HCT116 (cell line): Measurements from ENCODE around the gene BNIP5.

Experiments used
- CTCF ChIP-seq, 3 experiments: fragments of 200-600 bp in 1 of 3; sonication (generic) in 1 of 3; IDR thresholded peaks in 2 of 3; conservative IDR thresholded peaks in 1 of 3; 2 replicates each; pipeline ENCODE4 v1.5.1; 2012 to 2017; ENCODE audit warnings: low read depth in 2 of 3, low read length in 2 of 3, antibody characterized with exemption in 1 of 3, borderline replicate concordance in 1 of 3, control low read depth in 1 of 3, mild to moderate bottlenecking in 1 of 3, mixed read lengths in 1 of 3, mixed run types in 1 of 3, moderate library complexity in 1 of 3; ENCODE audit not compliant: insufficient read depth in 1 of 3
- POLR2A ChIP-seq: IDR thresholded peaks from 2 replicates; pipeline ENCODE4 v1.7.0; 2011; ENCODE audit warnings: borderline replicate concordance; ENCODE audit not compliant: insufficient read depth, insufficient read length; ENCODE audit errors: extremely low read depth
- SIN3A ChIP-seq: IDR thresholded peaks from 2 replicates; pipeline ENCODE4 v1.6.1; 2012; ENCODE audit warnings: low read depth
- SP1 ChIP-seq: IDR thresholded peaks from 2 replicates; pipeline ENCODE4 v1.6.1; 2012; ENCODE audit warnings: low read depth
- SRF ChIP-seq: IDR thresholded peaks from 2 replicates; pipeline ENCODE4 v1.6.1; 2012; ENCODE audit warnings: low read depth
- YY1 ChIP-seq: IDR thresholded peaks from 2 replicates; pipeline ENCODE4 v1.6.1; 2011; ENCODE audit warnings: low read length, low read depth, moderate library complexity, mild to moderate bottlenecking; ENCODE audit not compliant: insufficient replicate concordance; ENCODE audit errors: extremely low read depth
- ZBTB33 ChIP-seq: IDR thresholded peaks from 2 replicates; pipeline ENCODE4 v1.6.1; 2011; ENCODE audit warnings: mild to moderate bottlenecking, low read length, moderate library complexity; ENCODE audit not compliant: insufficient replicate concordance; ENCODE audit errors: extremely low read depth
- ZNF274 ChIP-seq: fragments of 200-500 bp; sonication (Bioruptor generic); IDR thresholded peaks from 2 replicates; pipeline ENCODE4 v1.6.1; 2014; ENCODE audit warnings: mild to moderate bottlenecking, low read depth, low read length, inconsistent platforms
- TF ChIP-seq, protein P1 (sequence below): IDR thresholded peaks from 2 replicates; pipeline ENCODE4 v1.6.1; 2012

DNA sequence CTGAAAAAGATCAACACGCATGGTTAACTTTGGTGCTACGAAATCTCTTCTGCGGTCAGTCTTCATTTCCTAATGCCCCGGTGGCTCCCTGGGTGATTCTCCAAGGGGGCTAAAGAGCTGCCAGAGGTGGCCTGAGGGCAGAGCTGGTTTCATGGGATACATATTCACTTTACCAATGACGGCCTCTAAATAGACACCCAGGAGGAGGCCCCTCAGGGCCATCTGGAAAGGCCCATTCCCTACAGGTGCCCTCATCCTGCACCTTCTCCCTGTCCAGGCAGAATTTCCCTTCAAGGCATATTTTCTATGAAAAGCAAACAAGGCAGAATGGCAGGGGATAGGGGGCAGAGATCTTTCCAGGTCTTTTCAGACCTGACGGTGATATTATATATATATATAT lies 12.5 kb downstream of the BNIP5 start:
- TF ChIP-seq, protein P1, sequence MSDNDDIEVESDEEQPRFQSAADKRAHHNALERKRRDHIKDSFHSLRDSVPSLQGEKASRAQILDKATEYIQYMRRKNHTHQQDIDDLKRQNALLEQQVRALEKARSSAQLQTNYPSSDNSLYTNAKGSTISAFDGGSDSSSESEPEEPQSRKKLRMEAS: no peak
- TF ChIP-seq CTCF (IDR thresholded peaks at IDR 0.05 in 2 of 3, conservative IDR thresholded peaks at IDR 0.05 in 1 of 3; ENCODE audit: borderline replicate concordance in 1 of 3, insufficient read depth in 1 of 3, low read depth in 2 of 3, low read length in 2 of 3): no peak
- no peak for TF ChIP-seq SIN3A
- no peak for TF ChIP-seq POLR2A
- TF ChIP-seq SRF: no peak
- no peak for TF ChIP-seq SP1
- no peak for TF ChIP-seq YY1
- no peak for TF ChIP-seq ZBTB33
- TF ChIP-seq ZNF274: no peak
